Ectodermal cell (in vitro differentiated cells): Measurements from ENCODE around the gene BMPR1A.
A peak's percentile ranks its signal among the peaks of the same experiment; 100 is the strongest.
"Not testable (repeated sequence)": the region's sequence is repeated elsewhere in the genome, so short reads cannot be mapped to it uniquely, and the experiment has no call there.

Source experiments
- H3K27ac ChIP-seq: 2 replicates; pipeline ENCODE4 v1.7.0; 2013; ENCODE audit warnings: mild to moderate bottlenecking, low read depth, low read length; ENCODE audit not compliant: insufficient read depth, poor library complexity, severe bottlenecking
- H3K27me3 ChIP-seq: 2 replicates; pipeline ENCODE4 v1.7.0; 2013; ENCODE audit warnings: mild to moderate bottlenecking, low read length; ENCODE audit not compliant: insufficient read depth, control insufficient read depth, poor library complexity, severe bottlenecking
- H3K36me3 ChIP-seq: one replicate; pipeline ENCODE4 v1.7.0; 2013; ENCODE audit warnings: low read length; ENCODE audit not compliant: control insufficient read depth, insufficient read depth
- H3K4me1 ChIP-seq: one replicate; pipeline ENCODE4 v1.7.0; 2013; ENCODE audit warnings: low read length; ENCODE audit not compliant: control insufficient read depth, insufficient read depth
- H3K4me3 ChIP-seq: 2 replicates; pipeline ENCODE4 v1.7.0; 2013; ENCODE audit warnings: low read depth, low read length, control low read depth; ENCODE audit not compliant: insufficient read depth
- H3K9me3 ChIP-seq: 2 replicates; pipeline ENCODE4 v1.7.0; 2013; ENCODE audit warnings: mild to moderate bottlenecking, low read length, moderate library complexity; ENCODE audit not compliant: control insufficient read depth
- WGBS, 2 experiments: methylation state at CpG; one replicate each; pipeline ENCODE4 v1.1.7; 2013; ENCODE audit warnings: missing lambda C conversion rate in 2 of 2; 5-methylcytosine and 5-hydroxymethylcytosine counted together

BMPR1A gene

GRCh38 chr10:86853582-86853981, 97.2 kb downstream of the BMPR1A start:
- not testable (repeated sequence) for H3K9me3 ChIP-seq, H3K27me3 ChIP-seq, H3K27ac ChIP-seq, H3K4me1 ChIP-seq, H3K36me3 ChIP-seq, H3K4me3 ChIP-seq
- 78 to 82% methylated on average over 12 of the region's 12 CpGs for WGBS, 2 experiments

GRCh38 chr10:86855513-86855912, 99.1 kb downstream of the BMPR1A start:
- WGBS, 2 experiments: 67 to 76% methylated on average over 1 of the region's 1 CpG
- H3K4me1 ChIP-seq: peaks cover 9% of the 10 kb centered on the region
- H3K27ac ChIP-seq: no peak overlapping the region

GRCh38 chr10:86856156-86856555, 99.7 kb downstream of the BMPR1A start:
- Histone ChIP-seq H3K27me3 (no peaks in the 10 kb centered on the region), H3K9me3 (no peaks in the 10 kb centered on the region), H3K27ac (no peak overlapping the region), H3K4me3 (no peak overlapping the region), H3K4me1 (peaks cover 9% of the 10 kb centered on the region), H3K36me3 (no peaks in the 10 kb centered on the region)
- WGBS, 2 experiments: 94% methylated on average over 7 of the region's 7 CpGs

More at GRCh38 chr10:86855513-86855912, 99.1 kb downstream of the BMPR1A start:
- no peaks in the 10 kb centered on the region for H3K9me3 ChIP-seq
- H3K36me3 ChIP-seq: no peaks in the 10 kb centered on the region
- no peak overlapping the region for H3K4me3 ChIP-seq
- H3K27me3 ChIP-seq: no peaks in the 10 kb centered on the region

- peaks cover 9% of the 10 kb centered on the region for H3K4me1 ChIP-seq
- no peaks in the 10 kb centered on the region for H3K9me3 ChIP-seq
- 8 to 20% methylated on average over 3 of the region's 3 CpGs for WGBS, 2 experiments
- H3K27ac ChIP-seq: peak overlapping the region; percentile 53
- no peak overlapping the region for H3K4me3 ChIP-seq
- no peaks in the 10 kb centered on the region for H3K36me3 ChIP-seq
- no peaks in the 10 kb centered on the region for H3K27me3 ChIP-seq
Measured at GRCh38 chr10:86857128-86857721, 100.8 kb downstream of the BMPR1A start.

- no peak overlapping the region for H3K4me3 ChIP-seq
- WGBS, 2 experiments: no CpG with 5 or more reads among the region's 1 CpG
- H3K27me3 ChIP-seq: no peaks in the 10 kb centered on the region
- no peak overlapping the region for H3K27ac ChIP-seq
- no peaks in the 10 kb centered on the region for H3K9me3 ChIP-seq
- no peaks in the 10 kb centered on the region for H3K36me3 ChIP-seq
- H3K4me1 ChIP-seq: peaks cover 9% of the 10 kb centered on the region
Measured at GRCh38 chr10:86858011-86858410, 101.6 kb downstream of the BMPR1A start.

GRCh38 chr10:86861351-86861750, 104.9 kb downstream of the BMPR1A start:
- Histone ChIP-seq H3K9me3 (no peaks in the 10 kb centered on the region), H3K36me3 (no peaks in the 10 kb centered on the region), H3K4me1 (peaks cover 26% of the 10 kb centered on the region), H3K4me3 (no peak overlapping the region), H3K27me3 (no peaks in the 10 kb centered on the region), H3K27ac (no peak overlapping the region)
- WGBS, 2 experiments: 100% methylated on average over 1 of the region's 1 CpG

- 71 to 74% methylated on average over 3 of the region's 3 CpGs for WGBS, 2 experiments
- Histone ChIP-seq H3K4me3 (no peak overlapping the region), H3K4me1 (peaks cover 18% of the 10 kb centered on the region), H3K9me3 (no peaks in the 10 kb centered on the region), H3K27ac (no peak overlapping the region), H3K36me3 (no peaks in the 10 kb centered on the region), H3K27me3 (no peaks in the 10 kb centered on the region)
Measured at GRCh38 chr10:86862373-86862772, 106.0 kb downstream of the BMPR1A start.

GRCh38 chr10:86862786-86863483, 106.5 kb downstream of the BMPR1A start:
- no peaks in the 10 kb centered on the region for H3K27me3 ChIP-seq
- peaks cover 20% of the 10 kb centered on the region for H3K4me1 ChIP-seq
- no peaks in the 10 kb centered on the region for H3K9me3 ChIP-seq
- 79 to 91% methylated on average over 7 of the region's 7 CpGs for WGBS, 2 experiments
- H3K36me3 ChIP-seq: no peaks in the 10 kb centered on the region
- H3K27ac ChIP-seq: no peak overlapping the region
- H3K4me3 ChIP-seq: no peak overlapping the region

GRCh38 chr10:86863484-86863842, 107.0 kb downstream of the BMPR1A start:
- H3K4me1 ChIP-seq: peaks cover 25% of the 10 kb centered on the region
- no peaks in the 10 kb centered on the region for H3K27me3 ChIP-seq
- H3K36me3 ChIP-seq: no peaks in the 10 kb centered on the region
- H3K9me3 ChIP-seq: no peaks in the 10 kb centered on the region
- no peak overlapping the region for H3K4me3 ChIP-seq
- no peak overlapping the region for H3K27ac ChIP-seq
- WGBS, 2 experiments: 82 to 84% methylated on average over 3 of the region's 3 CpGs

GRCh38 chr10:86865011-86865811, 108.8 kb downstream of the BMPR1A start:
- peaks cover 29% of the 10 kb centered on the region for H3K4me1 ChIP-seq
- not testable (repeated sequence) for H3K9me3 ChIP-seq, H3K27me3 ChIP-seq, H3K4me3 ChIP-seq, H3K36me3 ChIP-seq
- peak overlapping the region; percentile 48 for H3K27ac ChIP-seq
- WGBS, 2 experiments: 37 to 39% methylated on average over 11 of the region's 11 CpGs
